ENCODE data around the gene ZNF630.
"Not testable (repeated sequence)": the region's sequence is repeated elsewhere in the genome, so short reads cannot be mapped to it uniquely, and the experiment has no call there.

ZNF630 gene

GRCh38 chrX:48028091-48028490 lies 43.3 kb downstream of the ZNF630 start:
- no peak for DNase-seq

GRCh38 chrX:48027545-48027944 lies 43.9 kb downstream of the ZNF630 start:
- DNase-seq, result peak; percentile 11

GRCh38 chrX:48025561-48025960 lies 45.9 kb downstream of the ZNF630 start:
- DNase-seq, result peak; percentile 52

- DNase-seq, result no peak
These were observed 48.7 kb downstream of the ZNF630 start for GRCh38 chrX:48022738-48023137.

GRCh38 chrX:48022100-48022499 lies 49.3 kb downstream of the ZNF630 start:
- DNase-seq, result no peak

GRCh38 chrX:48021026-48021900 lies 50.2 kb downstream of the ZNF630 start:
- DNase-seq, result peak; percentile 77

- DNase-seq, result not testable (repeated sequence)
These were observed 51.0 kb downstream of the ZNF630 start for GRCh38 chrX:48020472-48020871.

GRCh38 chrX:48019892-48020291 lies 51.5 kb downstream of the ZNF630 start:
- DNase-seq, result not testable (repeated sequence)

GRCh38 chrX:48016583-48017310 lies 54.7 kb downstream of the ZNF630 start:
- DNase-seq, result not testable (repeated sequence)

GRCh38 chrX:48009445-48009960 lies 61.9 kb downstream of the ZNF630 start:
- not testable (repeated sequence) for DNase-seq
